GM23248 (cell line): ENCODE measurements around the gene MEGF6.

Experiments used
- EZH2 ChIP-seq: fragments of 200-600 bp; sonication (generic); IDR thresholded peaks from 2 replicates; pipeline ENCODE4 v1.6.1; 2018; ENCODE audit warnings: antibody characterized with exemption, mild to moderate bottlenecking; ENCODE audit not compliant: insufficient read depth, poor library complexity, severe bottlenecking
- EZH2phosphoT487 ChIP-seq: fragments of 200-600 bp; sonication (generic); IDR thresholded peaks from 2 replicates; pipeline ENCODE4 v1.6.1; 2018; ENCODE audit warnings: antibody characterized with exemption, moderate library complexity, mild to moderate bottlenecking, low read depth; ENCODE audit not compliant: insufficient read depth

DNA sequence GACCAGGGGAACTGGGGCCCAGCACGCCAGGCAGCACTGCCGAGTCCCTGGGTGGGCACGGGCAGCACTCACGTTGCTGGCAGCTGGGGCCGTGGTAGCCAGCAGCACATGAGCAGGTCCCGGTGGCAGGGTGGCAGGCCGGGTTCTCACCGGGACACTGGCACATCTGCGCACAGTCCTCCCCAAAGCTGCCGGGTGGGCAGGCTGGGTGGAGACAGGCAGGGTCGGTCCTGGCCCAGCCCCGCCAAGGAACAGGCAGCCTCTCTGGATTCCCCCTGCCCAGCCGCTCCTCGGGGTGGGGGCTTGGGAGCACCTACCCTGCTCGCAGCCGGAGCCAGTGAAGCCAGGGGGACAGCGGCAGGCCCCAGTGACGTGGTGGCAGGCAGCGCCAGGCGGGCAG is 114.4 kb downstream of the MEGF6 start:
- TF ChIP-seq EZH2 (no peak), EZH2phosphoT487 (no peak)
